Neural cell (in vitro differentiated cells): Measurements from ENCODE around the gene COL13A1. TPM values are rescaled to one million over a fixed set of nuclear protein-coding genes. Genes with fewer than 3 reads are reported as not detected.

Source experiments
- H2AFZ ChIP-seq: fragments of 200-600, 300-800 bp; sonication (generic), shearing (Covaris generic); 2 replicates; pipeline ENCODE4 v1.6.0; 2014; ENCODE audit warnings: low read depth, mild to moderate bottlenecking, antibody characterized with exemption, low read length, moderate library complexity
- H3F3A ChIP-seq: fragments of 200-600 bp; shearing (Covaris generic); 2 replicates; pipeline ENCODE4 v1.6.1; 2016; ENCODE audit warnings: mild to moderate bottlenecking, moderate library complexity, mixed read lengths, antibody characterized with exemption, low read length; ENCODE audit not compliant: insufficient read depth, poor library complexity, severe bottlenecking
- H3K27ac ChIP-seq: fragments of 200-600, 300-800 bp; sonication (generic), shearing (Covaris generic); 2 replicates; pipeline ENCODE4 v1.5.1; 2014; ENCODE audit warnings: mild to moderate bottlenecking, low read length, moderate library complexity
- H3K27me3 ChIP-seq: fragments of 300-800, 200-600 bp; sonication (generic), shearing (Covaris generic); 2 replicates; pipeline ENCODE4 v1.6.0; 2014; ENCODE audit warnings: mild to moderate bottlenecking, low read depth, low read length, moderate library complexity; ENCODE audit not compliant: insufficient read depth
- H3K36me3 ChIP-seq: fragments of 300-800, 200-600 bp; sonication (generic), shearing (Covaris generic); 2 replicates; pipeline ENCODE4 v1.5.1; 2014; ENCODE audit warnings: mild to moderate bottlenecking, antibody characterized with exemption, low read length, moderate library complexity; ENCODE audit not compliant: insufficient read depth
- H3K4me2 ChIP-seq: fragments of 300-800, 200-600 bp; sonication (generic), shearing (Covaris generic); 2 replicates; pipeline ENCODE4 v1.6.0; 2014; ENCODE audit warnings: mild to moderate bottlenecking, low read length
- H3K4me3 ChIP-seq: fragments of 300-800, 200-600 bp; sonication (generic), shearing (Covaris generic); 2 replicates; pipeline ENCODE4 v1.5.1; 2014; ENCODE audit warnings: mild to moderate bottlenecking, low read length, moderate library complexity
- H3K79me2 ChIP-seq: fragments of 200-600 bp; shearing (Covaris generic); replicated peaks from 2 replicates; pipeline ENCODE4 v1.6.0; 2014; ENCODE audit warnings: mild to moderate bottlenecking, low read length, moderate library complexity; ENCODE audit not compliant: insufficient read depth
- H3K9ac ChIP-seq: fragments of 300-800, 200-600 bp; sonication (generic), shearing (Covaris generic); 2 replicates; pipeline ENCODE4 v1.6.1; 2016; ENCODE audit warnings: mild to moderate bottlenecking, low read length, mixed read lengths
- H3K9me2 ChIP-seq: fragments of 200-600 bp; shearing (Covaris generic); 2 replicates; pipeline ENCODE4 v1.6.1; 2016; ENCODE audit warnings: mild to moderate bottlenecking, low read length, mixed read lengths; ENCODE audit not compliant: insufficient read depth
- H3K9me3 ChIP-seq: fragments of 200-600, 300-800 bp; sonication (generic), shearing (Covaris generic); 2 replicates; pipeline ENCODE4 v1.6.1; 2016; ENCODE audit warnings: mild to moderate bottlenecking, mixed run types, low read length, moderate library complexity, mixed read lengths
- H4K20me1 ChIP-seq: fragments of 200-600 bp; shearing (Covaris generic); 2 replicates; pipeline ENCODE4 v1.6.1; 2016; ENCODE audit warnings: mild to moderate bottlenecking, mixed run types; ENCODE audit not compliant: insufficient read depth
- EP300 ChIP-seq: fragments of 450-650 bp; conservative IDR thresholded peaks from 2 replicates; pipeline ENCODE4 v1.6.1; 2014; ENCODE audit warnings: antibody characterized with exemption, mild to moderate bottlenecking, moderate library complexity; ENCODE audit not compliant: poor library complexity, severe bottlenecking
- EZH2 ChIP-seq: fragments of 200-600, 300-800 bp; shearing (Covaris generic), sonication (generic); IDR thresholded peaks from 2 replicates; pipeline ENCODE4 v1.6.1; 2014; ENCODE audit warnings: antibody characterized with exemption, low read length, borderline replicate concordance, mild to moderate bottlenecking; ENCODE audit not compliant: insufficient read depth, poor library complexity, severe bottlenecking
- MXI1 ChIP-seq: fragments of 450-650 bp; conservative IDR thresholded peaks from 2 replicates; pipeline ENCODE4 v1.6.1; 2014; ENCODE audit warnings: antibody characterized with exemption, mild to moderate bottlenecking; ENCODE audit not compliant: poor library complexity, severe bottlenecking
- POLR2AphosphoS5 ChIP-seq: IDR thresholded peaks from 2 replicates; pipeline ENCODE4 v1.6.1; 2012
- RAD21 ChIP-seq: fragments of 450-650 bp; conservative IDR thresholded peaks from 2 replicates; pipeline ENCODE4 v1.6.1; 2014; ENCODE audit warnings: antibody characterized with exemption, mild to moderate bottlenecking, moderate library complexity
- SMC3 ChIP-seq: fragments of 450-650 bp; conservative IDR thresholded peaks from 2 replicates; pipeline ENCODE4 v1.6.1; 2014; ENCODE audit warnings: antibody characterized with exemption, mild to moderate bottlenecking, moderate library complexity; ENCODE audit not compliant: poor library complexity
- TAF1 ChIP-seq: IDR thresholded peaks from 2 replicates; pipeline ENCODE4 v1.6.1; 2012; ENCODE audit warnings: low read depth
- polyA plus RNA-seq: library from polyadenylated mRNA; depleted of rRNA; stranded (reverse); fragments of >200 nt; gene quantifications from 2 replicates; pipeline ENCODE4 v1.2.3, GENCODE V29; 2014
- TF ChIP-seq, protein P1 (sequence below): IDR thresholded peaks from 2 replicates; pipeline ENCODE4 v1.6.1; 2012; ENCODE audit warnings: borderline replicate concordance
- TF ChIP-seq, protein P2 (sequence below): fragments of 450-650 bp; IDR thresholded peaks from 2 replicates; pipeline ENCODE4 v1.5.1; 2014; ENCODE audit warnings: antibody characterized with exemption, mild to moderate bottlenecking, moderate library complexity; ENCODE audit not compliant: poor library complexity, severe bottlenecking

Gene COL13A1
- polyA plus RNA-seq, 1 donor from 2014 or later, result 4.7 TPM

DNA sequence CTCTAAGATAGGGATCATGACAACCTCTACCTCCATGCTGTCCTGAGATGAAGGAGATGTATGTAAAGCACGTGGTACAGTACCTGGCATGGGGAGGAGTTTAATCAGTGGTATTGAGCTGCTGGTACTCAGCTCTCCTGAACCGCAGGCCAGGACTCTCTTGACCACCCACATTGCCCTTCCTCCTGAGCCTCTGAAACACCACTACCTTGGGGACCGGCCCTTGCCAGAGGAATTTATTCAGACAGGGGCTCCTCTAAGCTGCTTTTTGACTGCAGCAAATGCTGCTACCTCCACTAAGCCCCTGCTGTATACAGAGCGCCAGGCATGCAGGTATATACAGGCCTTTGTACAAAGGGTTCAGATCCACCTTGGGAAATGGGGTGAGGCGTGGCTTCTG is 36.7 kb downstream of the COL13A1 start:
- H3K36me3 ChIP-seq, result no peaks in the 10 kb centered on the region
- H3K4me3 ChIP-seq, result no peak overlapping the region
- H4K20me1 ChIP-seq, result no peaks in the 10 kb centered on the region
- H3K4me2 ChIP-seq, result no peak overlapping the region
- no peaks in the 10 kb centered on the region for H3K79me2 ChIP-seq
- H3K9me2 ChIP-seq, result no peaks in the 10 kb centered on the region
- H3K27ac ChIP-seq, result no peak overlapping the region
- H3K27me3 ChIP-seq, result no peaks in the 10 kb centered on the region
- no peaks in the 10 kb centered on the region for H3F3A ChIP-seq
- H3K9ac ChIP-seq, result no peak overlapping the region
- no peak for TF ChIP-seq EZH2
- TF ChIP-seq POLR2AphosphoS5, result no peak
- TF ChIP-seq RAD21, result no peak
- TF ChIP-seq, protein P1, sequence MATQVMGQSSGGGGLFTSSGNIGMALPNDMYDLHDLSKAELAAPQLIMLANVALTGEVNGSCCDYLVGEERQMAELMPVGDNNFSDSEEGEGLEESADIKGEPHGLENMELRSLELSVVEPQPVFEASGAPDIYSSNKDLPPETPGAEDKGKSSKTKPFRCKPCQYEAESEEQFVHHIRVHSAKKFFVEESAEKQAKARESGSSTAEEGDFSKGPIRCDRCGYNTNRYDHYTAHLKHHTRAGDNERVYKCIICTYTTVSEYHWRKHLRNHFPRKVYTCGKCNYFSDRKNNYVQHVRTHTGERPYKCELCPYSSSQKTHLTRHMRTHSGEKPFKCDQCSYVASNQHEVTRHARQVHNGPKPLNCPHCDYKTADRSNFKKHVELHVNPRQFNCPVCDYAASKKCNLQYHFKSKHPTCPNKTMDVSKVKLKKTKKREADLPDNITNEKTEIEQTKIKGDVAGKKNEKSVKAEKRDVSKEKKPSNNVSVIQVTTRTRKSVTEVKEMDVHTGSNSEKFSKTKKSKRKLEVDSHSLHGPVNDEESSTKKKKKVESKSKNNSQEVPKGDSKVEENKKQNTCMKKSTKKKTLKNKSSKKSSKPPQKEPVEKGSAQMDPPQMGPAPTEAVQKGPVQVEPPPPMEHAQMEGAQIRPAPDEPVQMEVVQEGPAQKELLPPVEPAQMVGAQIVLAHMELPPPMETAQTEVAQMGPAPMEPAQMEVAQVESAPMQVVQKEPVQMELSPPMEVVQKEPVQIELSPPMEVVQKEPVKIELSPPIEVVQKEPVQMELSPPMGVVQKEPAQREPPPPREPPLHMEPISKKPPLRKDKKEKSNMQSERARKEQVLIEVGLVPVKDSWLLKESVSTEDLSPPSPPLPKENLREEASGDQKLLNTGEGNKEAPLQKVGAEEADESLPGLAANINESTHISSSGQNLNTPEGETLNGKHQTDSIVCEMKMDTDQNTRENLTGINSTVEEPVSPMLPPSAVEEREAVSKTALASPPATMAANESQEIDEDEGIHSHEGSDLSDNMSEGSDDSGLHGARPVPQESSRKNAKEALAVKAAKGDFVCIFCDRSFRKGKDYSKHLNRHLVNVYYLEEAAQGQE, result no peak
- TF ChIP-seq, protein P2, sequence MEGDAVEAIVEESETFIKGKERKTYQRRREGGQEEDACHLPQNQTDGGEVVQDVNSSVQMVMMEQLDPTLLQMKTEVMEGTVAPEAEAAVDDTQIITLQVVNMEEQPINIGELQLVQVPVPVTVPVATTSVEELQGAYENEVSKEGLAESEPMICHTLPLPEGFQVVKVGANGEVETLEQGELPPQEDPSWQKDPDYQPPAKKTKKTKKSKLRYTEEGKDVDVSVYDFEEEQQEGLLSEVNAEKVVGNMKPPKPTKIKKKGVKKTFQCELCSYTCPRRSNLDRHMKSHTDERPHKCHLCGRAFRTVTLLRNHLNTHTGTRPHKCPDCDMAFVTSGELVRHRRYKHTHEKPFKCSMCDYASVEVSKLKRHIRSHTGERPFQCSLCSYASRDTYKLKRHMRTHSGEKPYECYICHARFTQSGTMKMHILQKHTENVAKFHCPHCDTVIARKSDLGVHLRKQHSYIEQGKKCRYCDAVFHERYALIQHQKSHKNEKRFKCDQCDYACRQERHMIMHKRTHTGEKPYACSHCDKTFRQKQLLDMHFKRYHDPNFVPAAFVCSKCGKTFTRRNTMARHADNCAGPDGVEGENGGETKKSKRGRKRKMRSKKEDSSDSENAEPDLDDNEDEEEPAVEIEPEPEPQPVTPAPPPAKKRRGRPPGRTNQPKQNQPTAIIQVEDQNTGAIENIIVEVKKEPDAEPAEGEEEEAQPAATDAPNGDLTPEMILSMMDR, result no peak
- TF ChIP-seq SMC3, result no peak
- no peak for TF ChIP-seq TAF1
- TF ChIP-seq EP300, result no peak
- TF ChIP-seq MXI1, result no peak
- no peaks in the 10 kb centered on the region for H3K9me3 ChIP-seq
- H2AFZ ChIP-seq, result no peak overlapping the region

DNA sequence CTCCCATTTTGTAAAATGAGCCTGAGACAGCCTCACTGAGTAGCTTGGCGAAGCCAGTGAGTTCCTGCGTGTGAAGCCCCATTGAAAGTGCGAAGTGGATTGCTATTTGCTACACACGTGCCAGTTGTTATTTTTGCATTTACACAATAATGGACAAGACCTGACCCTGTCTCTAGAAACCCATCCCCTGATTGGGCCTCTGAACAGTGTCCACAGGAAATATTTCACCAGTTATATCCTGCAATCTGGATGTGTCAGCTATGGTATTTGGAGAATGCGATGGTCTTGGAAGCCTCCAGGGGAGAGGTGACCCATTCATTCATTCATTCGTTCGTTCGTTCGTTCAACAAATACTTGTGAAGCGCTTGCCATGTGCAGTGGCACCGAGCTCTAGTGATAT is 37.1 kb downstream of the COL13A1 start:
- Histone ChIP-seq H3K9me2 (no peaks in the 10 kb centered on the region), H3K79me2 (no peaks in the 10 kb centered on the region), H3K36me3 (no peaks in the 10 kb centered on the region), H3K9ac (no peak overlapping the region), H3F3A (no peaks in the 10 kb centered on the region), H3K27me3 (no peaks in the 10 kb centered on the region), H3K4me2 (no peak overlapping the region), H3K27ac (no peak overlapping the region), H4K20me1 (no peaks in the 10 kb centered on the region), H3K9me3 (no peaks in the 10 kb centered on the region), H3K4me3 (no peak overlapping the region), H2AFZ (no peak overlapping the region)
- TF ChIP-seq POLR2AphosphoS5 (no peak), EP300 (no peak), EZH2 (no peak)
- TF ChIP-seq, protein P1, result no peak
